H1 (cell line): Measurements from ENCODE around the gene ENPP3. TPM values are rescaled to one million over a fixed set of nuclear protein-coding genes. Genes with fewer than 3 reads are reported as not detected.

ENCODE experiments used
- CTCF ChIA-PET: fragments of 300-600 bp; sonication (Branson Sonifier 250); formaldehyde crosslinking; loops from one replicate; lab custom pipeline; 2021; ENCODE audit not compliant: partially characterized antibody; lab: Charles Lee
- POLR2A ChIA-PET: fragments of 300-600 bp; sonication (Branson Sonifier 250); formaldehyde crosslinking; loops from one replicate; lab custom pipeline; 2021; ENCODE audit warnings: inconsistent platforms; ENCODE audit not compliant: partially characterized antibody; lab: Charles Lee
- DNase-seq, 2 experiments: peaks; one replicate each; pipeline versions ENCODE4 v3.0.0 to v3.0.0-alpha.2; 2010 to 2022; ENCODE audit warnings: low spot score in 2 of 2, low read depth in 1 of 2, mixed read lengths in 1 of 2
- FAIRE-seq: peaks from 2 replicates; lab custom pipeline; 2011; peaks lifted over from hg19 to GRCh38; lab: Jason Lieb, UNC
- H2AFZ ChIP-seq: 2 replicates; pipeline ENCODE4 v1.8.1; 2012; ENCODE audit warnings: low read length, inconsistent platforms
- H2AK5ac ChIP-seq: 2 replicates; pipeline ENCODE4 v1.6.1; 2013; ENCODE audit warnings: low read depth, low read length
- H2BK120ac ChIP-seq: replicated peaks from 2 replicates; pipeline ENCODE3; 2013; ENCODE audit warnings: low read depth, low read length, inconsistent platforms
- H2BK12ac ChIP-seq: 2 replicates; pipeline ENCODE4 v1.6.1; 2013; ENCODE audit warnings: low read depth, low read length
- H2BK15ac ChIP-seq: 2 replicates; pipeline ENCODE4 v1.6.1; 2013; ENCODE audit warnings: low read length
- H2BK20ac ChIP-seq: 2 replicates; pipeline ENCODE4 v1.6.1; 2013; ENCODE audit warnings: low read length
- H2BK5ac ChIP-seq: 2 replicates; pipeline ENCODE4 v1.6.1; 2013; ENCODE audit warnings: low read depth, low read length
- H3K14ac ChIP-seq: 2 replicates; pipeline ENCODE4 v1.6.1; 2013; ENCODE audit warnings: inconsistent platforms; ENCODE audit not compliant: insufficient read length
- H3K18ac ChIP-seq: 2 replicates; pipeline ENCODE4 v1.6.1; 2013; ENCODE audit warnings: low read length; ENCODE audit errors: extremely low read depth
- H3K23ac ChIP-seq: 2 replicates; pipeline ENCODE4 v1.6.1; 2013; ENCODE audit warnings: inconsistent platforms; ENCODE audit not compliant: insufficient read length
- H3K23me2 ChIP-seq: 2 replicates; pipeline ENCODE4 v1.6.1; 2013; ENCODE audit warnings: low read depth, low read length
- H3K27ac ChIP-seq: 2 replicates; pipeline ENCODE4 v1.6.1; 2011; ENCODE audit warnings: low read depth, low read length, inconsistent platforms
- H3K27me3 ChIP-seq, 4 experiments: replicated peaks in 1 of 4; 1 replicate in 1 of 4; 2 replicates in 3 of 4; pipeline versions ENCODE4 v1.6.1 to v1.8.1; 2011 to 2013; ENCODE audit warnings: low read length in 3 of 4, mild to moderate bottlenecking in 3 of 4, inconsistent platforms in 2 of 4, mixed read lengths in 2 of 4, moderate library complexity in 1 of 4; ENCODE audit not compliant: control insufficient read depth in 3 of 4, insufficient read depth in 3 of 4; ENCODE audit errors: extremely low read depth in 1 of 4
- H3K36me3 ChIP-seq, 4 experiments: 2 replicates each; pipeline versions ENCODE4 v1.6.1 to v1.8.1; 2011 to 2013; ENCODE audit warnings: mild to moderate bottlenecking in 4 of 4, low read length in 3 of 4, moderate library complexity in 2 of 4, control low read depth in 1 of 4, inconsistent platforms in 1 of 4; ENCODE audit not compliant: insufficient read depth in 4 of 4, control insufficient read depth in 2 of 4
- H3K4ac ChIP-seq: replicated peaks from 2 replicates; pipeline ENCODE3; 2013; ENCODE audit warnings: low read length, low read depth, mixed read lengths, inconsistent platforms; ENCODE audit not compliant: insufficient read length
- H3K4me1 ChIP-seq, 4 experiments: replicated peaks in 1 of 4; 1 replicate in 1 of 4; 2 replicates in 3 of 4; pipeline versions ENCODE4 v1.6.1 to v1.8.1; 2011 to 2013; ENCODE audit warnings: low read length in 3 of 4, inconsistent platforms in 2 of 4, mixed read lengths in 1 of 4; ENCODE audit not compliant: insufficient read depth in 4 of 4, control insufficient read depth in 3 of 4
- H3K4me2 ChIP-seq, 2 experiments: 2 replicates each; pipeline versions ENCODE4 v1.6.1 to v1.8.1; 2011 to 2013; ENCODE audit warnings: low read depth in 2 of 2, low read length in 2 of 2, control low read depth in 1 of 2, inconsistent platforms in 1 of 2, mild to moderate bottlenecking in 1 of 2; ENCODE audit not compliant: insufficient read depth in 1 of 2
- H3K4me3 ChIP-seq, 4 experiments: fragments of 200-600, 300-600 bp in 1 of 4; sonication (generic), shearing (Covaris generic), sonication (Bioruptor Twin) in 1 of 4; 2 replicates each; pipeline versions ENCODE4 v1.5.1 to v1.8.1; 2011 to 2016; ENCODE audit warnings: low read length in 4 of 4, low read depth in 3 of 4, control low read depth in 2 of 4, inconsistent platforms in 2 of 4, mild to moderate bottlenecking in 2 of 4, mixed read lengths in 1 of 4, moderate library complexity in 1 of 4; ENCODE audit not compliant: insufficient read depth in 2 of 4; ENCODE audit errors: extremely low read depth in 1 of 4
- H3K56ac ChIP-seq: replicated peaks from 2 replicates; pipeline ENCODE3; 2013; ENCODE audit warnings: low read depth, mild to moderate bottlenecking, mixed read lengths, low read length, inconsistent platforms; ENCODE audit not compliant: insufficient read length
- H3K79me1 ChIP-seq: 2 replicates; pipeline ENCODE4 v1.6.1; 2013; ENCODE audit warnings: low read depth, low read length, control low read depth
- H3K79me2 ChIP-seq, 2 experiments: 2 replicates each; pipeline versions ENCODE4 v1.6.1 to v1.8.1; 2012 to 2013; ENCODE audit warnings: low read length in 2 of 2, mild to moderate bottlenecking in 2 of 2, inconsistent platforms in 1 of 2; ENCODE audit not compliant: insufficient read depth in 2 of 2, control insufficient read depth in 1 of 2
- H3K9ac ChIP-seq, 4 experiments: replicated peaks in 1 of 4; 1 replicate in 1 of 4; 2 replicates in 3 of 4; pipeline versions ENCODE4 v1.6.1 to v1.8.1; 2011 to 2013; ENCODE audit warnings: low read depth in 3 of 4, low read length in 3 of 4, control low read depth in 2 of 4, mild to moderate bottlenecking in 2 of 4, moderate library complexity in 2 of 4, inconsistent platforms in 1 of 4; ENCODE audit errors: extremely low read depth in 1 of 4
- H3K9me3 ChIP-seq, 2 experiments: 2 replicates each; pipeline versions ENCODE4 v1.6.1 to v1.8.1; 2012 to 2013; ENCODE audit warnings: mild to moderate bottlenecking in 2 of 2, moderate library complexity in 2 of 2, control low read depth in 1 of 2, inconsistent platforms in 1 of 2, low read depth in 1 of 2, low read length in 1 of 2, mixed read lengths in 1 of 2; ENCODE audit not compliant: insufficient read depth in 2 of 2
- H4K20me1 ChIP-seq, 2 experiments: replicated peaks in 1 of 2; 2 replicates each; pipeline versions ENCODE3 to v1.8.1; 2011 to 2013; ENCODE audit warnings: inconsistent platforms in 2 of 2, low read length in 2 of 2, mild to moderate bottlenecking in 1 of 2; ENCODE audit not compliant: insufficient read depth in 2 of 2, control insufficient read depth in 1 of 2
- H4K5ac ChIP-seq: 2 replicates; pipeline ENCODE4 v1.6.1; 2013; ENCODE audit warnings: low read length, low read depth, mixed read lengths, inconsistent platforms; ENCODE audit not compliant: insufficient read length
- H4K8ac ChIP-seq: 2 replicates; pipeline ENCODE4 v1.8.0; 2013; ENCODE audit warnings: mild to moderate bottlenecking, moderate library complexity, low read length, inconsistent platforms; ENCODE audit not compliant: insufficient read depth; ENCODE audit errors: extremely low read depth
- H4K91ac ChIP-seq: replicated peaks from 2 replicates; pipeline ENCODE3; 2013; ENCODE audit warnings: low read length, mixed read lengths, inconsistent platforms; ENCODE audit not compliant: insufficient read length
- CEBPB ChIP-seq: IDR thresholded peaks from 2 replicates; pipeline ENCODE4 v1.6.1; 2012; ENCODE audit warnings: low read depth, low read length
- SP4 ChIP-seq: IDR thresholded peaks from 2 replicates; pipeline ENCODE4 v1.6.1; 2012; ENCODE audit warnings: low read length, inconsistent platforms
- SUZ12 ChIP-seq: fragments of 200-600 bp; sonication (generic); IDR thresholded peaks from 2 replicates; pipeline ENCODE4 v1.6.1; 2012; ENCODE audit warnings: mild to moderate bottlenecking, inconsistent platforms, low read length, moderate library complexity, mixed read lengths
- TCF12 ChIP-seq: IDR thresholded peaks from 2 replicates; pipeline ENCODE4 v1.6.1; 2011; ENCODE audit warnings: low read depth, mild to moderate bottlenecking, low read length
- WGBS, 2 experiments: shearing (Covaris generic) in 1 of 2; methylation state at CpG; one replicate each; pipeline versions ENCODE4 v1.1.6 to v1.1.7; 2013 to 2015; ENCODE audit warnings: low lambda C conversion rate in 2 of 2, mixed read lengths in 2 of 2, inconsistent platforms in 1 of 2, low coverage in 1 of 2, missing lambda C conversion rate in 1 of 2; ENCODE audit not compliant: insufficient replicate concordance in 2 of 2, insufficient coverage in 1 of 2, insufficient read length in 1 of 2; ENCODE audit errors: extremely low coverage in 1 of 2, missing lambda C conversion rate in 1 of 2; 5-methylcytosine and 5-hydroxymethylcytosine counted together
- polyA plus RNA-seq, 7 experiments: library from polyadenylated mRNA; depleted of rRNA in 3 of 7; stranded (reverse) in 5 of 7; unstranded in 2 of 7; fragments of >200 nt in 5 of 7; fragments of 200-250 nt in 2 of 7; gene quantifications; 1 replicate in 5 of 7; 2 replicates in 1 of 7; 4 replicates in 1 of 7; pipeline versions ENCODE4 v1.2.1 to v1.2.3, GENCODE V29; 2011 to 2013; ENCODE audit warnings: missing spikeins in 2 of 7, mixed read lengths in 2 of 7
- total RNA-seq: library from RNA; stranded (reverse); fragmentation: NEBNext Ultra II Directional; extraction: Animal tissue kit (Norgen Biotek cat#: 25700); gene quantifications from 2 replicates; pipeline ENCODE4 v1.2.1, GENCODE V29; 2021
- TF ChIP-seq, protein P1 (sequence below): IDR thresholded peaks from 2 replicates; pipeline ENCODE4 v1.6.1; 2011; ENCODE audit warnings: low read depth, mild to moderate bottlenecking, low read length; ENCODE audit not compliant: insufficient read depth

Gene ENPP3
- total and polyA plus RNA-seq, 2 of the 8 experiments (the other 6 are each of a cell fraction or from before 2014, with no cell fraction given): 0.11 TPM; not detected in 1

DNA sequence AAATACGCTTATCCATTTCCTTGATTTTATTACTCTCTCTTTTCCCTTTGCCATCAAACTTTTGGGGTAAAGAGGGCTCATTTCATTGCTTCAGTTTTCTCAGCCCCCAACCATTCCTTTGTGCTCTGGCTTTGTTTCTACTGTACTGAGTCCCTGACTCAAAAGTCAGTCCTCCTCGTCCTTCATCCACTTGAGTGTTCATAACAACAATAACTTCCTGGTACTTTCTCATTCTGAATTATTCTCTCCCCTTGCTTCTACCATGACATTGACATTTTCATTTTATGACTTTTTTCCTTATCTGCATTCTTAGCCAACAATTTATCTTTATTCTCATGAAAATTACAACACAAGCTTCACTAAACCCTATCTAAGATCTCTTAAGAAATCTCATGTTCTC lies 911 bp downstream of the ENPP3 start:
- DNase-seq: no peak
- Histone ChIP-seq H3K14ac (no peak overlapping the region), H2BK12ac (no peak overlapping the region), H3K23me2 (no peaks in the 10 kb centered on the region), H3K4ac (no peak overlapping the region), H3K4me3 (no peak overlapping the region; a peak in 1 of 8 replicates), H3K36me3 (no peaks in the 10 kb centered on the region), H3K9ac (no peak overlapping the region), H4K20me1 (no peaks in the 10 kb centered on the region), H3K56ac (no peak overlapping the region), H3K23ac (no peak overlapping the region), H3K79me2 (no peaks in the 10 kb centered on the region), H3K18ac (no peak overlapping the region), H3K27me3 (no peaks in the 10 kb centered on the region), H3K27ac (no peak overlapping the region), H2AFZ (no peak overlapping the region), H4K91ac (no peak overlapping the region), H2BK5ac (no peak overlapping the region), H2BK120ac (no peak overlapping the region)
- no peak for FAIRE-seq
- TF ChIP-seq TCF12 (no peak), SP4 (no peak), SUZ12 (no peak), CEBPB (no peak)
- TF ChIP-seq, protein P1, sequence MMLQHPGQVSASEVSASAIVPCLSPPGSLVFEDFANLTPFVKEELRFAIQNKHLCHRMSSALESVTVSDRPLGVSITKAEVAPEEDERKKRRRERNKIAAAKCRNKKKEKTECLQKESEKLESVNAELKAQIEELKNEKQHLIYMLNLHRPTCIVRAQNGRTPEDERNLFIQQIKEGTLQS: no peak
- TF ChIP-seq, all 59 proteins: peak for 0
- ChIA-PET CTCF (interaction anchor here (0.6 to 5.4 kb wide), 3 partner anchors 10 to 642 kb away, joined by 3 to 41 read pairs (median 4); partner anchors contain the start of gene MED23), POLR2A (no interaction called here)
- Histone ChIP-seq H4K8ac (no peak overlapping the region), H3K4me1 (no peaks in the 10 kb centered on the region), H3K79me1 (no peaks in the 10 kb centered on the region), H3K9me3 (no peaks in the 10 kb centered on the region), H2BK15ac (no peak overlapping the region), H2AK5ac (no peak overlapping the region), H2BK20ac (no peak overlapping the region), H3K4me2 (no peak overlapping the region), H4K5ac (no peak overlapping the region)
- 95% methylated on average over 2 of the region's 2 CpGs; no CpG with 5 or more reads in 1 of the 2 experiments for WGBS, 2 experiments
